Kidney (tissue), 14 donors: ENCODE measurements around the gene ME2. TPM values are rescaled to one million over a fixed set of nuclear protein-coding genes. Genes with fewer than 3 reads are reported as not detected.
"Not testable (repeated sequence)": the region's sequence is repeated elsewhere in the genome, so short reads cannot be mapped to it uniquely, and the experiment has no call there.

Source experiments
- DNase-seq, 5 donors: peaks; one replicate each; pipeline ENCODE4 v3.0.0-alpha.2; 2013 to 2020
- FAIRE-seq: peaks from 2 replicates; lab custom pipeline; 2012; peaks lifted over from hg19 to GRCh38; lab: Jason Lieb, UNC
- H3K27ac ChIP-seq, 2 donors: one replicate each; pipeline ENCODE4 v1.7.0; 2013; ENCODE audit warnings: low read depth in 2 of 2, low read length in 2 of 2, inconsistent platforms in 1 of 2
- H3K27me3 ChIP-seq: one replicate; pipeline ENCODE4 v1.7.1; 2013; ENCODE audit warnings: low read length, inconsistent platforms; ENCODE audit not compliant: control insufficient read depth, insufficient read depth
- H3K36me3 ChIP-seq, 3 donors: one replicate each; pipeline versions ENCODE4 v1.7.0 to v1.7.1; 2013; ENCODE audit warnings: low read length in 3 of 3, control low read depth in 1 of 3, inconsistent platforms in 1 of 3; ENCODE audit not compliant: insufficient read depth in 3 of 3, control insufficient read depth in 2 of 3
- H3K4me1 ChIP-seq, 3 donors: one replicate each; pipeline versions ENCODE4 v1.7.0 to v1.7.1; 2013; ENCODE audit warnings: low read length in 3 of 3, inconsistent platforms in 1 of 3, low read depth in 1 of 3; ENCODE audit not compliant: control insufficient read depth in 2 of 3, insufficient read depth in 2 of 3
- H3K4me3 ChIP-seq, 3 donors: one replicate each; pipeline versions ENCODE4 v1.7.0 to v1.8.1; 2013; ENCODE audit warnings: low read length in 3 of 3, control low read depth in 1 of 3, inconsistent platforms in 1 of 3
- H3K9ac ChIP-seq, 3 donors: one replicate each; pipeline versions ENCODE4 v1.7.0 to v1.7.1; 2013; ENCODE audit warnings: low read length in 3 of 3, control low read depth in 1 of 3, inconsistent platforms in 1 of 3
- H3K9me3 ChIP-seq, 3 donors: one replicate each; pipeline versions ENCODE4 v1.7.0 to v1.7.1; 2013; ENCODE audit warnings: low read length in 3 of 3, control low read depth in 1 of 3, inconsistent platforms in 1 of 3; ENCODE audit not compliant: control insufficient read depth in 2 of 3, insufficient read depth in 1 of 3
- intact Hi-C: fragments of 100-400 bp; cut with DNase I; formaldehyde crosslinking; loops from one replicate; pipeline ENCODE4 v1.11.1; 2022
- polyA plus RNA-seq: library from polyadenylated mRNA; stranded (reverse); fragments of 350-450 nt; fragmentation: Illumina TruSeq; extraction: RNeasy Lipid Tissue Mini Kit (QIAGEN cat#74804); gene quantifications from one replicate; pipeline ENCODE4 v1.2.3, GENCODE V29; 2014; ENCODE audit warnings: low read depth, low replicate concordance; ENCODE audit not compliant: insufficient read depth
- total RNA-seq: library from RNA; stranded (reverse); fragmentation: NEBNext Ultra II Directional; extraction: Animal tissue kit (Norgen Biotek cat#: 25700); gene quantifications from one replicate; pipeline ENCODE4 v1.2.1, GENCODE V29; 2021
- TF ChIP-seq, protein P1 (sequence below): IDR thresholded peaks from 3 replicates; pipeline ENCODE4 v1.5.1; 2012; ENCODE audit warnings: mild to moderate bottlenecking, moderate library complexity, borderline replicate concordance; ENCODE audit not compliant: insufficient read depth; ENCODE audit errors: extremely low read depth
- donor health status: control.
- donor health status: control.
- donor health status: control.
- donor health status: control.
- donor health status: control.
- donor health status: DM: yes; HTN: yes; CAD: no.
- donor health status: Normal renal cell carcinoma (clear cell type).

Gene ME2
- total and polyA plus RNA-seq, 2 donors from 2014 or later = 20.5 to 32.8 TPM

DNA sequence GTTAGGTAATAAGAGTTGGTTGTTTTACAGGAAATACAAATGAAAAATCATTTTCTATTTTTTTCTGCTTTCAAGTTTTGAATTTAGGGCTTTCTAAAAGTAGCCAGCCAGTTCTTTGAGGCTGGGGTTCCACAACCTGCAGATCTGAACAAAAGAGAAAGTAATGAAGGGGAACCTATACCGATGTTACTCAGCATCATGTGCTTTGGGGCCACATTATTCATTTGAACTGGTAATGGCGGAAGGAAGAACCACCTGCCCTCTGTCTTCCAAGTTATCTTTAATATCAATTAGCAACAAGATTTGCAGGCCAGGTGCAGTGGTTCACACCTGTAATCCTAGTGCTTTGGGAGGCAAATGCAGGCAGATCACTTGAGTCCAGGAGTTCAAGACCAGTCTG, 46.2 kb upstream of the ME2 start:
- no peak overlapping the region for H3K9ac ChIP-seq
- H3K27ac ChIP-seq = no peak overlapping the region
- intact Hi-C loops = no loop called here
- DNase-seq = no peak
- no peak for FAIRE-seq
- H3K4me1 ChIP-seq = peaks cover 0 to 6% (median 3%) of the 10 kb centered on the region in 3 donors
- TF ChIP-seq, protein P1, sequence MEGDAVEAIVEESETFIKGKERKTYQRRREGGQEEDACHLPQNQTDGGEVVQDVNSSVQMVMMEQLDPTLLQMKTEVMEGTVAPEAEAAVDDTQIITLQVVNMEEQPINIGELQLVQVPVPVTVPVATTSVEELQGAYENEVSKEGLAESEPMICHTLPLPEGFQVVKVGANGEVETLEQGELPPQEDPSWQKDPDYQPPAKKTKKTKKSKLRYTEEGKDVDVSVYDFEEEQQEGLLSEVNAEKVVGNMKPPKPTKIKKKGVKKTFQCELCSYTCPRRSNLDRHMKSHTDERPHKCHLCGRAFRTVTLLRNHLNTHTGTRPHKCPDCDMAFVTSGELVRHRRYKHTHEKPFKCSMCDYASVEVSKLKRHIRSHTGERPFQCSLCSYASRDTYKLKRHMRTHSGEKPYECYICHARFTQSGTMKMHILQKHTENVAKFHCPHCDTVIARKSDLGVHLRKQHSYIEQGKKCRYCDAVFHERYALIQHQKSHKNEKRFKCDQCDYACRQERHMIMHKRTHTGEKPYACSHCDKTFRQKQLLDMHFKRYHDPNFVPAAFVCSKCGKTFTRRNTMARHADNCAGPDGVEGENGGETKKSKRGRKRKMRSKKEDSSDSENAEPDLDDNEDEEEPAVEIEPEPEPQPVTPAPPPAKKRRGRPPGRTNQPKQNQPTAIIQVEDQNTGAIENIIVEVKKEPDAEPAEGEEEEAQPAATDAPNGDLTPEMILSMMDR = no peak
- H3K36me3 ChIP-seq = no peaks in the 10 kb centered on the region
- H3K9me3 ChIP-seq = no peaks in the 10 kb centered on the region
- H3K4me3 ChIP-seq = no peak overlapping the region
- no peaks in the 10 kb centered on the region for H3K27me3 ChIP-seq

DNA sequence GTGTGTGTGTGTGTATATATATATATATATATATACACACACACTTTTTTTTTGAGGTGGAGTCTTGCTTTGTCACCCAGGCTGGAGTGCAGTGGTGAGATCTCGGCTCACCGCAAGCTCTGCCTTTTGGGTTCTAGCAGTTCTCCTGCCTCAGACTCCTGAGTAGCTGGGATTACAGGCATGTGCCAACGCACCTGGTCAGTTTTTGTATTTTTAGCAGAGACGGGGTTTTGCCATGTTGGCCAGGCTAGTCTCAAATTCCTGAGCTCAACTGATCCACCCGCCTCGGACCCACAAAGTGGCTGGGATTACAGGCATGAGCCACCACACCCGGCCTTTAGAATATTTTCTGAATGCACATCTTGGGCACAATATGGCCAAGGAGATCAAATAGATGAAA, 45.4 kb upstream of the ME2 start:
- H3K36me3 ChIP-seq, FAIRE-seq, H3K27ac ChIP-seq, H3K4me1 ChIP-seq, H3K9me3 ChIP-seq, DNase-seq, H3K4me3 ChIP-seq, H3K27me3 ChIP-seq, intact Hi-C loops, H3K9ac ChIP-seq: not testable (repeated sequence)

DNA sequence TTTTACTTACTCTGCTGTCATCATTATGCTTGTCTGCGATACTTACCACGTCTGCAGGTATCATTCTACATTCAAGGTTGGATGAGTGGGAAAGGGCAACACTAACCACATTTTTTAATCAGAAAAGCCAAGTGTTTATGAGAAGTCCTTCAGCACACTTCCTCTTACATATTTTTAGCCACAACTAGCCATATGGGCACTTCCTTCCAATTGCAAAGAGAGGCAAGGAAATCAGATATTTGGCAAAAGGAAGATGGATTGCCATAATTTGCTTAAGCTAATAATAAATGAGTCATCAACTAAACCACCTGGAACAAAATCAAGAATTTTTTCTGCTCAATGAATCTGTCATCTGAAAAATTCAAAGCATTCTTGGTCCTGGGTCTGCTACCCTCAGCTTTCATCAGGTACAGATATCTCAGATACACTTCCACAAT, 42.4 kb upstream of the ME2 start:
- no peaks in the 10 kb centered on the region for H3K36me3 ChIP-seq
- H3K27ac ChIP-seq = no peak overlapping the region
- TF ChIP-seq, protein P1 = no peak
- H3K9ac ChIP-seq = no peak overlapping the region
- peaks cover 0 to 6% (median 3%) of the 10 kb centered on the region in 3 donors for H3K4me1 ChIP-seq
- FAIRE-seq (no peak), DNase-seq (no peak)
- no peaks in the 10 kb centered on the region for H3K27me3 ChIP-seq
- H3K9me3 ChIP-seq = no peaks in the 10 kb centered on the region
- intact Hi-C loops = no loop called here
- no peak overlapping the region for H3K4me3 ChIP-seq

DNA sequence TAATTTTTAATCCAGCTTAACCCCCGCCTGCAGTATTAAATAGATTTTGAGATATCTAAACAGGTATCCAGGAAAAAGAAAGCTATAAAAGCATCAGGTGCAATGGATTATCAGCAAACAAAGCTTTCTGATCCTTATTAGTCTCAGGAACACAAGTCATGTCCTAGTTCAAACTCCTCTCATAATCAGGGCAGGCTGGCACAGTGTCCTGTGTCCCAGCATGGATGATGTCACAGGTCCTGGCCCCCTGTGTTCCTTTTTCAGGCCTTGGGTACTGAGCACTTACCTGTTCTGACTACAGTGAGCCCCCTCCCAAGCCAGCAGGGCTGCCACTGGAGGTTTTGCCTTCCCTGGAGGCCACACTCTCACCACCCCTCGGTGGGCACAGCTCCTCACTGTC, 39.6 kb upstream of the ME2 start:
- Histone ChIP-seq H3K4me3 (no peak overlapping the region), H3K27ac (no peak overlapping the region), H3K9me3 (no peaks in the 10 kb centered on the region), H3K27me3 (no peaks in the 10 kb centered on the region), H3K9ac (no peak overlapping the region), H3K4me1 (peaks cover 0 to 6% (median 3%) of the 10 kb centered on the region in 3 donors), H3K36me3 (no peaks in the 10 kb centered on the region)
- TF ChIP-seq, protein P1 = no peak
- intact Hi-C loops = no loop called here
- DNase-seq (no peak), FAIRE-seq (no peak)
